Stimulated activated CD4-positive, alpha-beta T cell treated with anti-CD3 and anti-CD28 coated beads, Interleukin-12 subunit alpha, Interleukin-12 subunit beta, amount 100 ng/mL, for 24 hours (primary cell): ENCODE data around the gene EP400.
"Not testable (repeated sequence)": the region's sequence is repeated elsewhere in the genome, so short reads cannot be mapped to it uniquely, and the experiment has no call there.

Source experiments
- DNase-seq, 2 experiments: peaks; one replicate each; pipeline ENCODE4 v3.0.0-alpha.2; 2020; ENCODE audit warnings: low read depth in 2 of 2

EP400 gene

GRCh38 chr12:131948713-131949430, 870 bp upstream of the EP400 start:
- DNase-seq, result not testable (repeated sequence)

DNA sequence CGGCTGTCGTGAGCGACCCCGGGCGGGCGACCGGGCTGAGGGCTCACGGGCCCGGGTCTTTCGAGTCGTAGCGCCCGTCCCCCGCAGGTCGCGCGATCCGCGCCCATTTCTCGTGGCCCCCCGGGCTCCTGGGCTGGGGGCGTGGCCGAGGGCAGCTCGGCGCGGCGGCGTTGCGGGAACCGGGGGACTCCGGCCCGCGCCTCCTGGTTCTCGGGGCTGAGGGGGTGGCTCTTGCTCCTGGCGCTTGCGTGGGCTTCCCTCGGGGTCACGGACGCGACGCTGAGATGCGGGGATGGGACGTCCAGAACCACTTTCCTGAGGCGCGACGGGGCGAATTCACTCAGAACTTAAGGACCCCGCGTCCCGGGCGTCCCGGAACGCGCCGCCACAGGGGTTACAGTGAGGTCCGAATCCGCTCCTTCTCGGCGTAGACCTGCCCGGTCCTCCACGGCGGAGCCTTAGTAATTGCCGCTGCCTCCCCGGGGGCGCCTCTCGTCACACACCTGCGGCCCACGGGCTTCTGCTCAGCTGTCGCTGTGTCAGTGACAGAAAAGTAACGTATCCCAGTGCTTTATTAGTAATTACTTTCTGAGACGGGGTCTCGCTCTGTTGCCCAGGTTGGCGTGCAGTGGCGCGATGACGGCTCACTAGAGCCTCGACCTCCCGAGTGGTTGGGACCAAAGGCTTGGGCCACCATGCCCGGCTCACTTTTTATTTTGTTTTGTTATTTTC, 606 bp downstream of the EP400 start:
- DNase-seq, result peak in 1 of 2 experiments; percentile 8

DNA sequence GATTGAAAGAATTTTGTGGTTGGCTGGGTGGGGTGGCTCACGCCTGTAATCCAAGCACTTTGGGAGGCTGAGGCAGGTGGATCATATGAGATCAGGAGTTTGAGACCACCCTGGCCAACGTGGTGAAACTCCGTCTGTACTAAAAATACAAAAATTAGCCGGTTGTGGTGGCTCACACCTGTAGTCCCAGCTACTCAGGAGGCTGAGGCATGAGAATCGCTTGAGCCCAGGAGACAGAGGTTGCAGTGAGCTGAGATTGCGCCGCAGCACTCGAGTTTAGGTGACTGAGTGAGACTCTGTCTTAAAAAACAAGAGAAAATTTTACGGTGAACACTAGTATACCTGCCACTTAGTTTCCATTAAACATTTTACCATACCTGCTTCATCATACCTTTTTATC, 4.1 kb downstream of the EP400 start:
- DNase-seq, result not testable (repeated sequence)

GRCh38 chr12:131954460-131954859, 4.7 kb downstream of the EP400 start:
- not testable (repeated sequence) for DNase-seq

DNA sequence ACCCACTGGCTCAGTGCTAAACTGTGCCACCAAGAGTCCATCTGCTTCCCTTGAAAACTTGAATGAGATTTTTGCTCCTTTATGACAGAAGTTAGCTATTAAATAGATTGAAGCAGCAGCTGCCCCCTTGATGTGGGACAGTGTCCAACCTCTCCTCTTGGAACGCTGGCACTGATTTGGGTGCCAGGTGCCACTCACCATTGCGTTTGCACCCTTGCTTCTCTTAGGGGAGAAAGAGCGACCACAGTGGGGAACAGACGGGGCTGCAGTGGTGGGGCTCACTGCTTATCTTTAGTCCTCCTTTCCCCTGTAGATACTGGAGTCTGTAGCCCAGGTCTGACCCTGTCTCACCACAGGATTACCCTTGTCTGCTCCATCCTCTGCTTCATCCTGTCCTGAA, 9.4 kb downstream of the EP400 start:
- no peak for DNase-seq

DNA sequence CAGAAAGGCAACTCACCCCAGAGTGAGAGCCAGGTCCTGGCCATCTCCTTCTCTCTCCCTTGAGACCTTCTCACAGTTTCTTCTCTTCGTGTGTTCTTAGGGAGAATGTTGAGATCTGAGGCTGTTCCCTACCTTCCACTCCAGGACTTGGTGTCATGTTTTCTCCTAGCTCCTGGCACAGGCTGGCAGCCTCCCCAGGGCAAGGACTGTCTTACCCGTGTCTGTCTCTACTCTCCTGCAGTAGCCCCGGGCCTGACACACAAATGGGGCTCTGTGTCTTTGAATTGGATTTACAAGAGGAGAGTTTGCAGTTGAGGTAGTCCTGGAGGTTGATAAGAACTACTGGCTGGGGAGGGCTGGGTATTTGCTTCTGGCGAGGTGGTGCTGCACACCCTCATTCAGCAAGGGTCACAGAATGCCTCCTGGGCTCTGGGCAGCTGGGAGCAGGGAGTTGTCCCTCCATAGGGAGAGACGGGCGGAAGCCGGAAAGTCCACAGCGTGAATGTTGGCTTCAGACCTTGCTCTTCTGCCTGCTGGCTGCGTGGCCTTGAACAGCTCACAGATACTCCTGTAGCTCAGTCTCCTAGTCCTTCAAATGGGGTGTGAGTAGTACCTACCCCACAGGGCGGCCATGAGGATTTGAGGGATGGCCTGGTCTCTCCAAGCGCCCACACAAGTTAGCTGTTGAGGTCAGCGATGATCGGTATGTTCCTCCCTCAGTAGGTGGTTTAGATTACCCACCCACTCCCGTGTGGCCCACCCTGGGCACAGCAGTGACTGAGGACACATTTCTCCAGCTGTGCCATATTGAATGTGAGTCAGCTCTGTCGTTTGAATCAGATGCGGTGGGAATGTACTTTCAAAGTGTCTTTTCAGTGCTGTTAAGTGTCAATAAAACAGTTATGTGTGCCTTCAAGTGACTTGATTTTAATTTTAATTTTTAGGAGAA, 10.2 kb downstream of the EP400 start:
- DNase-seq, result no peak

DNA sequence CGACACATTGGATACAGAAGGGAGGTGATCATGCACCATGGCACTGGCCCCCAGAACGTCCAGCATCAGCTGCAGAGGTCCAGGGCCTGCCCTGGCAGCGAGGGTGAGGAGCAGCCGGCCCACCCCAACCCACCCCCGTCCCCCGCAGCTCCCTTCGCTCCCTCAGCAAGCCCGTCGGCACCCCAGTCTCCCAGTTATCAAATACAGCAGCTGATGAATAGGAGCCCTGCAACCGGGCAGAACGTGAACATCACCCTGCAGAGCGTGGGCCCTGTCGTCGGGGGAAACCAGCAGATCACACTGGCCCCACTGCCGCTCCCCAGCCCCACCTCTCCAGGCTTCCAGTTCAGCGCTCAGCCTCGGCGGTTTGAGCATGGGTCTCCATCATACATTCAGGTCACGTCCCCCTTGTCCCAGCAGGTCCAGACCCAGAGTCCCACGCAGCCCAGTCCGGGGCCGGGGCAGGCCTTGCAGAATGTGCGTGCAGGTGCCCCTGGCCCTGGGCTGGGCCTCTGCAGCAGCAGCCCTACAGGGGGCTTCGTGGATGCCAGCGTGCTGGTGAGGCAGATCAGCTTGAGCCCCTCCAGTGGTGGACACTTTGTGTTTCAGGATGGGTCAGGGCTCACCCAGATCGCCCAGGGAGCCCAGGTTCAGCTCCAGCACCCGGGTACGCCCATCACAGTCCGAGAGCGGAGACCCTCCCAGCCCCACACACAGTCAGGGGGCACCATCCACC, 11.0 kb downstream of the EP400 start:
- DNase-seq, result not testable (repeated sequence)

DNA sequence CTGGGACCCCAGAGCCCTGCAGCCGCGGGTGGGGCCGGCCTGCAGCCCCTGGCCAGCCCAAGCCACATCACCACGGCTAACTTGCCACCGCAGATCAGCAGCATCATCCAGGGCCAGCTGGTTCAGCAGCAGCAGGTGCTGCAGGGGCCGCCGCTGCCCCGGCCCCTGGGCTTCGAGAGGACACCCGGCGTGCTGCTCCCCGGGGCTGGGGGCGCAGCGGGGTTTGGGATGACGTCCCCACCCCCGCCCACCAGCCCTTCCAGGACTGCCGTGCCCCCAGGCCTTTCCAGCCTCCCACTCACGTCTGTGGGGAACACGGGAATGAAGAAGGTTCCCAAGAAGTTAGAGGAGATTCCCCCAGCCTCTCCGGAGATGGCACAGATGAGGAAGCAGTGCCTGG, 11.6 kb downstream of the EP400 start:
- not testable (repeated sequence) for DNase-seq

DNA sequence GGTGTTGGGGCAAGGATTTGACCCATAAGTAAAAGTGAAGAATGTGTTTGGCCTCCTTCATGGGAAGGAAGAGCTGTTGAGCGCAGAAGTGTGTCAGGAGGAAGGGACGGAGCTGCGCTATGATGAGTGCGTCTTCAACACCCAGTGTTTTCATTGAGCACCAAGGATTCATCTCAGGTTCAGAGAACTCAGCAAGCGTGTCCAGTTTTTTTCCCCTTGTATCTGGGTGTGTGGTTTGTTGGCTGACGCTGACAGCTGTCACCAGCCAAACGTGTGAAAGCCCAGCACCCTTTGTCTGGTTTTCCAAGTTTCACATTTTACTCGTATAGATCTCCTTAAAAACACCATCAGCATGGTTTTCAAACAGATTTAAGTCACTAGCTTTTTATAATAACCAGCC, 12.3 kb downstream of the EP400 start:
- no peak for DNase-seq

DNA sequence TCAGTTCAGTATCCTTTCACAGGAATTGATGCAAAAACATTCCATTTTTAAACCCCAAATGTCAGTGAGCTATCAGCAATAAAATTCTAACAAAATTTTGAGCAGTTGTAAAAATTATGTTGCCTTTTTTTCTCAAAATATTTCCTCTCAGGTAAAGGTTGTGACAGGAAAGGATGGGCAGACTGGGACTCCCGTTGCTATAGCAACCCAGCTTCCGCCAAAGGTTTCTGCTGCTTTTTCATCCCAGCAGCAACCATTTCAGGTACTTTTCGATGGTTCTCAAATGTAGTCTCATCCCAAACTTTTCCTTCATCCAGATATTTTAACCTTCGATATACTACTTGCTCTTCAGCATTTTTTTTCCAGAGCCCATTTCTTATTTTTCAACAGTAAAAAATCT, 13.6 kb downstream of the EP400 start:
- no peak for DNase-seq

- no peak for DNase-seq
Observed at GRCh38 chr12:131965073-131965472, 15.3 kb downstream of the EP400 start.

DNA sequence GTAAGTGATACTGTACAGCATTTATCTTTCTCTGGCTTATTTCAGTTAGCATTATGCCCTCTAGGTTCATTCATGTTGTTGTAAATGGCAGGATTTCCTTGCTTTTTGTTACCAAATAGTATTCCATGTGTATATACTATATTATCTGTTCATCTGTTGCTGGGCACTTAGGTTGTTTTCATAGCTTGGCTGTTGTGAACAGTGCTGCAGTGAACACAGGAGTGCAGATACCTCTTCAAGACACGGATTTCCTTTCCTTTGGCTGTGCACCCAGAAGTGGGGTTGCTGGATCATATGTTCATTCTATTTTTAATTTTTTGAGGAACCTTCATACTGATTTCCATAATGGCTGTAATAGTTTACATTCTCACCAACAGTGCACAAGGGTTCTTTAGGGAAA, 21.5 kb downstream of the EP400 start:
- no peak for DNase-seq

DNA sequence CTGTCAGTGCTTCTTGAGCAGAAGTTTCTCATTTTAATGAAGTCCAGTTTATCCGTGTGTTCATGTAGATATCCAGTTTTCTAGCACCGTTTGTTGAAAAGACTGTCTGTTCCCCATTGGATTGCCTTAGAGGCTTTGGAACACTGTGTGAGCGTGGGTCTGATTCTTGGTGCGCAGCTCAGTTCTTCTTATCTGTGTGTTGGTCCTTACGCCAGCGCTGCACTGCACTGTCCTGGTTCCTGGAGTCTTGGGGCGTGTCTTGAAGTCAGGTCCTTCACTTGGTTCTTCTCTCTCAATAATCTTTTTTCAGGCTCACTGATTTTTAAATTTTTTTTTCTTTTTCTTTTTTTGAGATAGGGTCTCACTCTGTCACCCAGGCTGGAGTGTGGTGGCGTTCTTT, 25.5 kb downstream of the EP400 start:
- no peak for DNase-seq

- DNase-seq, result no peak
Observed at GRCh38 chr12:131979606-131980005, 29.9 kb downstream of the EP400 start.

DNA sequence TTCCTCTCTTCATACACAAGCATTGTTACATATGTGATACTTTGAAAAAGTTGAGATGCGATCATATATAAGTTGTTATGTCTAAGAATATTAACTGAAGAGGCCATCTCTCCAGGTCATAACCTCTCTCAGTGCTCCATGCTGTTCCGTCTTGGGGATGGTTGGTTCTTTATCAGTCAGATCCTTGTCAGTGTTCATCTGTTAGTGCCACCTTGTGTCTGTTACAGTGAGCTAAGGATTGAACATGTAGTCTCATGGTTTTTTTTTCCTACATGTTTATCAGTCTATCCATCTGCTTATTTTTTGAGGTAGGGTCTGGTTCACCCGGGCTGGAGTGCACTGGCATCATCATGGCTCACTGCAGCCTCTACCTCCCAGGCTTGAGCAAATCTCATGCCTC, 30.5 kb downstream of the EP400 start:
- no peak for DNase-seq

DNA sequence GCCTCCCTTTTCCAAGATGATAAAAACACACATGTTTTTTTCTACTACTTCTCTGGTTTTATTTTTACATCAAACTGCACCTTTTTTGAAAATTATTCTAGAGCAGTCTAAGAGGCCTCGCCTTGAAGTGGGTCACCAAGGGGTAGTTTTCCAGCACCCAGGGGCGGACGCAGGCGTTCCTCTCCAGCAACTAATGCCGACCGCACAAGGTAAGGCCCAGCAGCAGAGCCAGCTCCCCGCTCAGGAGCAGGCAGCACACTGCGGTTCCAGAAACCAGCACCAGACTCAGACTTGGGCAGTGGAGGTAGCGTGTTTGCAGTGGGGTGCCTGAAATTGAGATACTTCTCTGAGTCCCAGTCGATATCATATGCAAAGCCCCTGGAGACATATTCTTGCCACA, 31.6 kb downstream of the EP400 start:
- DNase-seq, result no peak

GRCh38 chr12:131982041-131982440, 32.3 kb downstream of the EP400 start:
- no peak for DNase-seq

- no peak for DNase-seq
Observed at GRCh38 chr12:131983026-131983425, 33.3 kb downstream of the EP400 start.

DNA sequence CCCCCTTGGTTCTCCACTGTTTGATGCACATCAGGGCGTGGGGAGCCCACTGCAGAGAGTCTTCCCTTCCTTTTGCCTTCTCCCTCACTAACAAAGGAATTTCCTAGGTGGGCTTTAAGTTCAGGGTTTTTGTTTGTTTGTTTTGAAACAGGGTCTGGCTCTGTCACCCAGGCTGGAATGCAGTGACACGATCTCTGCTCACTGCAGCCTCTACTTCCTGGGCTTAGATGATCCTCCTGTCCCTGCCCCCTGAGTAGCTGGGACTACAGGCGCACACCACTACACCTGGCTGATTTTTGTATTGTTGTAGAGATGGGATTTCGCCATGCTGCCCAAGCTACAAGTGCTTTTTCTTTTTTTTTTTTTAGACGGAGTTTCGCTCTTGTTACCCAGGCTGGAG, 33.8 kb downstream of the EP400 start:
- no peak for DNase-seq

DNA sequence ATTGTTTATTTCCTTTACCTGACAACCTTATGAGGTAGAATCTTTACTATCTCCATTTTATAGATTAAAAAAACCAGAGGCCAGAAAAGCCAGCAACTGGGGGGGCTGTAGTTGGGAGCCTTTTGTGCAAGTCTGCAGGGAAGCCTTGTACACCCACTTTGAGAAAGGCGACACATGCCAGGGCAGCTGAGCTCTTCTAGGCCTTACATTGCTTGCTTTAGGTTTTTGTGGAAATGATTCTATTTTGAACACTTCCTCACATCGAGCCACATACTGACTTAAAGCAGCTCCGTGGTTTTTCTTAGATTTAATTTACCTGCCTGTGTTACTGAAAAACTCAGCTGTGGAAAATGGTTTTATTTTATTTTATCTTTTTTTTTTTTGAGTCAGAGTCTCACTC, 34.6 kb downstream of the EP400 start:
- no peak for DNase-seq

GRCh38 chr12:131985510-131985875, 35.8 kb downstream of the EP400 start:
- DNase-seq, result not testable (repeated sequence)

GRCh38 chr12:131986361-131986760, 36.6 kb downstream of the EP400 start:
- no peak for DNase-seq
